HepG2 (cell line): Measurements from ENCODE around the gene PLEKHB1. TPM values are rescaled to one million over a fixed set of nuclear protein-coding genes. Genes with fewer than 3 reads are reported as not detected.

ENCODE experiments used
- ATAC-seq: fragments of 200-7000 bp; cut with Tn5 transposase; 3 replicates; pipeline ENCODE4 v1.9.1; 2020; ENCODE audit warnings: mild to moderate bottlenecking, moderate library complexity
- BruUV-seq: library from RNA; stranded (reverse); fragments of 400-500 nt; replicated peaks from 2 replicates; lab custom pipeline; 2021; lab: Mats Ljungman, UMichigan
- CTCF ChIA-PET: fragments of 300-600 bp; formaldehyde crosslinking; extraction: SDS; loops from one replicate; lab custom pipeline; 2021; ENCODE audit warnings: low total read pairs, inconsistent platforms, low intra/inter-chr PET ratio; lab: Yijun Ruan, JAX
- POLR2A ChIA-PET: fragments of 350-600 bp; sonication (Branson Sonifier 250); formaldehyde crosslinking; loops from one replicate; lab custom pipeline; 2020; ENCODE audit warnings: antibody characterized with exemption, inconsistent platforms; lab: Yijun Ruan, JAX
- DNase-seq: peaks from one replicate; pipeline ENCODE4 v3.0.0-alpha.2; 2015; ENCODE audit warnings: low spot score
- FAIRE-seq: peaks from 3 replicates; lab custom pipeline; 2011; peaks lifted over from hg19 to GRCh38; lab: Jason Lieb, UNC
- H2AFZ ChIP-seq: one replicate; pipeline ENCODE4 v1.6.1; 2011; ENCODE audit warnings: low read length, inconsistent platforms
- H3K27ac ChIP-seq: fragments of 300-600 bp; 3 replicates; pipeline ENCODE4 v1.8.0; 2011; ENCODE audit warnings: mixed run types, mild to moderate bottlenecking, mixed read lengths, low read length, inconsistent platforms; ENCODE audit not compliant: insufficient read depth; ENCODE audit errors: extremely low read length
- H3K27me3 ChIP-seq, 2 experiments: fragments of 200-600 bp in 1 of 2; 2 replicates in 1 of 2; 3 replicates in 1 of 2; pipeline versions ENCODE4 v1.6.0 to v1.8.0; 2011; ENCODE audit warnings: low read length in 2 of 2, mild to moderate bottlenecking in 2 of 2, moderate library complexity in 2 of 2, inconsistent platforms in 1 of 2; ENCODE audit not compliant: insufficient read depth in 2 of 2, control insufficient read depth in 1 of 2
- H3K36me3 ChIP-seq, 2 experiments: fragments of 200-600 bp in 1 of 2; replicated peaks in 1 of 2; 2 replicates in 1 of 2; 3 replicates in 1 of 2; pipeline versions ENCODE4 v1.5.1 to v1.8.0; 2011; ENCODE audit warnings: low read length in 2 of 2, inconsistent platforms in 1 of 2; ENCODE audit not compliant: insufficient read depth in 2 of 2, control insufficient read depth in 1 of 2
- H3K4me1 ChIP-seq: 2 replicates; pipeline ENCODE4 v1.5.1; 2012; ENCODE audit warnings: low read length, inconsistent platforms; ENCODE audit not compliant: insufficient read depth
- H3K4me2 ChIP-seq: 2 replicates; pipeline ENCODE4 v1.6.0; 2011; ENCODE audit warnings: low read depth, low read length, inconsistent platforms
- H3K4me3 ChIP-seq, 3 experiments: fragments of 200-600 bp in 1 of 3; sonication (generic), shearing (Covaris generic) in 1 of 3; replicated peaks in 1 of 3; 2 replicates each; pipeline ENCODE4 v1.5.1; 2011 to 2016; ENCODE audit warnings: low read length in 3 of 3, inconsistent platforms in 2 of 3, low read depth in 2 of 3, mild to moderate bottlenecking in 2 of 3, control low read depth in 1 of 3, mixed read lengths in 1 of 3; ENCODE audit not compliant: insufficient read depth in 1 of 3
- H3K79me2 ChIP-seq: one replicate; pipeline ENCODE4 v1.6.1; 2011; ENCODE audit warnings: low read length, inconsistent platforms; ENCODE audit not compliant: insufficient read depth
- H3K9ac ChIP-seq: 2 replicates; pipeline ENCODE4 v1.6.0; 2011; ENCODE audit warnings: mild to moderate bottlenecking, low read depth, low read length, inconsistent platforms; ENCODE audit not compliant: insufficient read depth
- H3K9me3 ChIP-seq: 2 replicates; pipeline ENCODE4 v1.5.1; 2012; ENCODE audit warnings: mild to moderate bottlenecking, low read length
- H4K20me1 ChIP-seq: 2 replicates; pipeline ENCODE4 v1.6.0; 2011; ENCODE audit warnings: inconsistent platforms, mild to moderate bottlenecking, low read length, moderate library complexity; ENCODE audit not compliant: insufficient read depth
- AGO2 ChIP-seq: fragments of 200-400 bp; formaldehyde crosslinking; optimal IDR thresholded peaks from 2 replicates; pipeline ENCODE3; 2017; ENCODE audit warnings: mild to moderate bottlenecking, low read depth, low read length, moderate library complexity
- KDM1A ChIP-seq: IDR thresholded peaks from 2 replicates; pipeline ENCODE4 v1.6.1; 2016; ENCODE audit warnings: missing compliant biosample characterization
- NFYB ChIP-seq: sonication (generic); formaldehyde crosslinking; IDR thresholded peaks from 2 replicates; pipeline ENCODE4 v1.4.0; 2020; ENCODE audit warnings: missing genetic modification reagents
- RARA ChIP-seq: IDR thresholded peaks from 2 replicates; pipeline ENCODE4 v1.6.1; 2016; ENCODE audit warnings: missing genetic modification reagents, missing compliant biosample characterization
- RBFOX2 ChIP-seq: fragments of 200-400 bp; formaldehyde crosslinking; IDR thresholded peaks from 2 replicates; pipeline ENCODE4 v1.6.1; 2017; ENCODE audit warnings: low read depth, mild to moderate bottlenecking, low read length
- ZNF563 ChIP-seq: sonication (generic); formaldehyde crosslinking; IDR thresholded peaks from 2 replicates; pipeline ENCODE4 v1.8.0; 2022; ENCODE audit warnings: mild to moderate bottlenecking, moderate library complexity, missing genetic modification reagents
- WGBS: methylation state at CpG from one replicate; pipeline ENCODE4 v1.1.6; 2017; ENCODE audit warnings: low lambda C conversion rate; 5-methylcytosine and 5-hydroxymethylcytosine counted together
- in situ Hi-C: cut with HindIII; loops from 2 replicates; pipeline ENCODE4 v1.10.0; 2017; ENCODE audit warnings: low pct_unique_long_range_greater_than_20kb; ENCODE audit not compliant: extremely low pct_ligation_motif_present
- intact Hi-C: fragments of 100-400 bp; cut with micrococcal nuclease; formaldehyde crosslinking; loops from one replicate; pipeline ENCODE4 v1.10.0; 2022; ENCODE audit not compliant: unreplicated experiment
- polyA plus RNA-seq, 8 experiments: library from polyadenylated mRNA; depleted of rRNA in 3 of 8; stranded (reverse) in 7 of 8; unstranded in 1 of 8; fragments of >200 nt; fragmentation: Illumina TruSeq in 4 of 8; extraction: Trizol in 4 of 8; gene quantifications; 2 replicates each; pipeline versions ENCODE4 v1.2.1 to v1.2.3, GENCODE V29; 2011 to 2016; ENCODE audit warnings: low read depth in 4 of 8, missing spikeins in 1 of 8, mixed read lengths in 1 of 8; ENCODE audit not compliant: insufficient read depth in 1 of 8
- total RNA-seq, 5 experiments: library from RNA; depleted of rRNA; stranded (reverse); fragments of >200 nt; fragmentation: Illumina TruSeq; extraction: Trizol; gene quantifications; 2 replicates each; pipeline ENCODE4 v1.2.3, GENCODE V29; 2016; ENCODE audit warnings: low read depth in 1 of 5
- TF ChIP-seq, protein P1 (sequence below): sonication (generic); formaldehyde crosslinking; IDR thresholded peaks from 2 replicates; pipeline ENCODE4 v1.8.1; 2023; ENCODE audit warnings: mild to moderate bottlenecking, missing genetic modification reagents
- TF ChIP-seq, protein P2 (sequence below): sonication (generic); formaldehyde crosslinking; IDR thresholded peaks from 2 replicates; pipeline ENCODE4 v1.8.1; 2023; ENCODE audit warnings: mild to moderate bottlenecking, missing genetic modification reagents
- TF ChIP-seq, protein P3 (sequence below): sonication (generic); formaldehyde crosslinking; conservative IDR thresholded peaks from 2 replicates; pipeline ENCODE4 v1.8.0; 2022; ENCODE audit warnings: low read depth, missing genetic modification reagents
- TF ChIP-seq, protein P4 (sequence below): IDR thresholded peaks from 2 replicates; pipeline ENCODE4 v1.6.1; 2016; ENCODE audit warnings: missing biosample characterization, missing genetic modification reagents, low read depth

The PLEKHB1 gene
- total and polyA plus RNA-seq, 2 of the 13 experiments (the other 11 are each of a cell fraction or from before 2014, with no cell fraction given) = 68.0 to 99.3 TPM

DNA sequence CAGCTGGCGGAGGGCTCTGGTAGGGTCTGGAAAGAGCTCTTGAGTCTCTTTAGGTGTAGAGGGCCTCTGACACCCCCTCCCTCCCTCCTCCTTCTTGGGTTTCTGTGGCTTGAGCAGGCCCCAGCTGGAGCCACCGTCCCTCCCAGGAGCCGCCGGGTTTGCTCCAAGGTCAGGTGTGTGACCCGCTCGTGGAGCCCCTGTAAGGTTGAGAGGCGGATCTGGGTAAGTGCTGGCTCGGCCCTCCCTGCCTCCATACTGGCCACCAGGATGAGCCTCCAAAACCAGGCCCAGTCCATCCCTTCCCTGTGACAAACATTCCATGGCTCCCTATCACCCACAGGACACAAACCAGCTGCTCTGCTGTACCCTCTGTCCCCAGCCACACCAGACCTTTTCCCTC is 9.3 kb downstream of the PLEKHB1 start:
- WGBS = 85% methylated on average over 2 of the region's 8 CpGs
- no peak overlapping the region for H2AFZ ChIP-seq
- no peak overlapping the region for H3K9ac ChIP-seq
- H3K27ac ChIP-seq = no peak overlapping the region
- POLR2A ChIA-PET = interaction anchor here (1.8 kb wide), 1 partner anchor 30 kb away, joined by 7 read pairs; no protein-coding TSS in a partner anchor
- in situ Hi-C loops (loop anchor here (10.0 kb wide), 1 partner anchor 171 kb away; no protein-coding TSS in a partner anchor), intact Hi-C loops (loop anchor here (2.0 to 10.0 kb wide), 2 partner anchors 15 to 181 kb away; no protein-coding TSS in a partner anchor)
- H3K27me3 ChIP-seq = no peaks in the 10 kb centered on the region
- no peak overlapping the region for H3K4me2 ChIP-seq
- H3K4me1 ChIP-seq = peaks cover 48% of the 10 kb centered on the region
- DNase-seq (no peak), FAIRE-seq (no peak), ATAC-seq (no peak)
- no TSS peak for BruUV-seq
- H3K79me2 ChIP-seq = no peaks in the 10 kb centered on the region
- H4K20me1 ChIP-seq = no peaks in the 10 kb centered on the region
- CTCF ChIA-PET = no interaction called here
- H3K4me3 ChIP-seq = no peak overlapping the region
- peaks cover 8 to 24% of the 10 kb centered on the region in 2 experiments for H3K36me3 ChIP-seq
- TF ChIP-seq, protein P1, sequence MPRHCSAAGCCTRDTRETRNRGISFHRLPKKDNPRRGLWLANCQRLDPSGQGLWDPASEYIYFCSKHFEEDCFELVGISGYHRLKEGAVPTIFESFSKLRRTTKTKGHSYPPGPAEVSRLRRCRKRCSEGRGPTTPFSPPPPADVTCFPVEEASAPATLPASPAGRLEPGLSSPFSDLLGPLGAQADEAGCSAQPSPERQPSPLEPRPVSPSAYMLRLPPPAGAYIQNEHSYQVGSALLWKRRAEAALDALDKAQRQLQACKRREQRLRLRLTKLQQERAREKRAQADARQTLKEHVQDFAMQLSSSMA (CRISPR knock-in tag) = no peak
- peak; percentile 40; the same call in 1 of the 2 replicates for TF ChIP-seq RBFOX2
- peak; percentile 53 for TF ChIP-seq AGO2
- no peaks in the 10 kb centered on the region for H3K9me3 ChIP-seq

- in situ Hi-C loops (loop anchor here (10.0 kb wide), 1 partner anchor 172 kb away; no protein-coding TSS in a partner anchor), intact Hi-C loops (loop anchor here (10.0 kb wide), 1 partner anchor 182 kb away; no protein-coding TSS in a partner anchor)
- no peak for TF ChIP-seq NFYB (CRISPR knock-in tag)
- no peak for TF ChIP-seq ZNF563 (CRISPR knock-in tag)
- TF ChIP-seq, protein P2, sequence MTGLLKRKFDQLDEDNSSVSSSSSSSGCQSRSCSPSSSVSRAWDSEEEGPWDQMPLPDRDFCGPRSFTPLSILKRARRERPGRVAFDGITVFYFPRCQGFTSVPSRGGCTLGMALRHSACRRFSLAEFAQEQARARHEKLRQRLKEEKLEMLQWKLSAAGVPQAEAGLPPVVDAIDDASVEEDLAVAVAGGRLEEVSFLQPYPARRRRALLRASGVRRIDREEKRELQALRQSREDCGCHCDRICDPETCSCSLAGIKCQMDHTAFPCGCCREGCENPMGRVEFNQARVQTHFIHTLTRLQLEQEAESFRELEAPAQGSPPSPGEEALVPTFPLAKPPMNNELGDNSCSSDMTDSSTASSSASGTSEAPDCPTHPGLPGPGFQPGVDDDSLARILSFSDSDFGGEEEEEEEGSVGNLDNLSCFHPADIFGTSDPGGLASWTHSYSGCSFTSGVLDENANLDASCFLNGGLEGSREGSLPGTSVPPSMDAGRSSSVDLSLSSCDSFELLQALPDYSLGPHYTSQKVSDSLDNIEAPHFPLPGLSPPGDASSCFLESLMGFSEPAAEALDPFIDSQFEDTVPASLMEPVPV (CRISPR knock-in tag) = no peak
- TF ChIP-seq, protein P3, sequence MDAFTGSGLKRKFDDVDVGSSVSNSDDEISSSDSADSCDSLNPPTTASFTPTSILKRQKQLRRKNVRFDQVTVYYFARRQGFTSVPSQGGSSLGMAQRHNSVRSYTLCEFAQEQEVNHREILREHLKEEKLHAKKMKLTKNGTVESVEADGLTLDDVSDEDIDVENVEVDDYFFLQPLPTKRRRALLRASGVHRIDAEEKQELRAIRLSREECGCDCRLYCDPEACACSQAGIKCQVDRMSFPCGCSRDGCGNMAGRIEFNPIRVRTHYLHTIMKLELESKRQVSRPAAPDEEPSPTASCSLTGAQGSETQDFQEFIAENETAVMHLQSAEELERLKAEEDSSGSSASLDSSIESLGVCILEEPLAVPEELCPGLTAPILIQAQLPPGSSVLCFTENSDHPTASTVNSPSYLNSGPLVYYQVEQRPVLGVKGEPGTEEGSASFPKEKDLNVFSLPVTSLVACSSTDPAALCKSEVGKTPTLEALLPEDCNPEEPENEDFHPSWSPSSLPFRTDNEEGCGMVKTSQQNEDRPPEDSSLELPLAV = no peak
- no peak for TF ChIP-seq RARA
- TF ChIP-seq KDM1A (CRISPR knock-in tag) = no peak
- TF ChIP-seq, protein P4, sequence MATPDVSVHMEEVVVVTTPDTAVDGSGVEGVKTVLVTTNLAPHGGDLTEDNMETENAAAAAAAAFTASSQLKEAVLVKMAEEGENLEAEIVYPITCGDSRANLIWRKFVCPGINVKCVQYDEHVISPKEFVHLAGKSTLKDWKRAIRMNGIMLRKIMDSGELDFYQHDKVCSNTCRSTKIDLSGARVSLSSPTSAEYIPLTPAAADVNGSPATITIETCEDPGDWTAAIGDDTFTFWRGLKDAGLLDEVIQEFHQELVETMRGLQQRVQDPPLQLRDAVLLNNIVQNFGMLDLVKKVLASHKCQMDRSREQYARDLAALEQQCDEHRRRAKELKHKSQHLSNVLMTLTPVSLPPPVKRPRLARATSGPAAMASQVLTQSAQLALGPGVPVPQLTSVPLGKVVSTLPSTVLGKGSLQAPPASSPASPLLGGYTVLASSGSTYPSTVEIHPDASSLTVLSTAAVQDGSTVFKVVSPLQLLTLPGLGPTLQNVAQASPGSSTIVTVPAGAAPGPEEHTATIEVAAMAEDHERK (CRISPR knock-in tag) = no peak
- WGBS = 59% methylated on average over 3 of the region's 3 CpGs
- no peak overlapping the region for H3K4me2 ChIP-seq
- H4K20me1 ChIP-seq = no peaks in the 10 kb centered on the region
- CTCF ChIA-PET = no interaction called here
- DNase-seq = no peak
- POLR2A ChIA-PET = no interaction called here
- no peaks in the 10 kb centered on the region for H3K27me3 ChIP-seq
- no TSS peak for BruUV-seq
- H3K9ac ChIP-seq = no peak overlapping the region
- H3K9me3 ChIP-seq = no peaks in the 10 kb centered on the region
- H3K36me3 ChIP-seq = peaks cover 12 to 37% of the 10 kb centered on the region in 2 experiments
- no peak overlapping the region for H3K4me3 ChIP-seq
- ATAC-seq = no peak
- H3K79me2 ChIP-seq = no peaks in the 10 kb centered on the region
- no peak for FAIRE-seq
- H2AFZ ChIP-seq = no peak overlapping the region
- no peak overlapping the region for H3K27ac ChIP-seq
- peaks cover 35% of the 10 kb centered on the region for H3K4me1 ChIP-seq
These were observed 10.6 kb downstream of the PLEKHB1 start for GRCh38 chr11:73656985-73657384.
